KG1 (cell line): ENCODE data around the gene PADI1.
"Not testable (repeated sequence)": the region's sequence is repeated elsewhere in the genome, so short reads cannot be mapped to it uniquely, and the experiment has no call there.

Experiments
- DNase-seq: peaks from one replicate; lab custom pipeline; 2025; lab: John Stamatoyannopoulos, UW

The PADI1 gene

GRCh38 chr1:17217607-17218006 lies 12.7 kb downstream of the PADI1 start:
- no peak for DNase-seq

- DNase-seq: no peak
Measured at GRCh38 chr1:17218939-17219338, 14.0 kb downstream of the PADI1 start.

- no peak for DNase-seq
Measured at GRCh38 chr1:17220287-17220686, 15.4 kb downstream of the PADI1 start.

GRCh38 chr1:17222557-17222956 lies 17.6 kb downstream of the PADI1 start:
- no peak for DNase-seq

GRCh38 chr1:17224434-17224833 lies 19.5 kb downstream of the PADI1 start:
- no peak for DNase-seq

- no peak for DNase-seq
Measured at GRCh38 chr1:17225140-17225539, 20.2 kb downstream of the PADI1 start.

- DNase-seq: no peak
Measured at GRCh38 chr1:17227358-17227915, 22.5 kb downstream of the PADI1 start.

- no peak for DNase-seq
Measured at GRCh38 chr1:17228619-17229018, 23.7 kb downstream of the PADI1 start.

GRCh38 chr1:17229379-17229778 lies 24.5 kb downstream of the PADI1 start:
- no peak for DNase-seq

- DNase-seq: no peak
Measured at GRCh38 chr1:17230106-17230505, 25.2 kb downstream of the PADI1 start.

- DNase-seq: no peak
Measured at GRCh38 chr1:17230671-17231310, 25.9 kb downstream of the PADI1 start.

- DNase-seq: no peak
Measured at GRCh38 chr1:17232759-17233661, 28.1 kb downstream of the PADI1 start.

- no peak for DNase-seq
Measured at GRCh38 chr1:17233675-17234320, 28.9 kb downstream of the PADI1 start.

GRCh38 chr1:17234405-17234804 lies 29.5 kb downstream of the PADI1 start:
- no peak for DNase-seq

- no peak for DNase-seq
Measured at GRCh38 chr1:17235135-17235885, 30.4 kb downstream of the PADI1 start.

GRCh38 chr1:17236779-17237560 lies 32.0 kb downstream of the PADI1 start:
- DNase-seq: peak; percentile 91

- DNase-seq: no peak
Measured at GRCh38 chr1:17237561-17237903, 32.6 kb downstream of the PADI1 start.

- peak; percentile 76 for DNase-seq
Measured at GRCh38 chr1:17239420-17239819, 34.5 kb downstream of the PADI1 start.

GRCh38 chr1:17241011-17241779 lies 36.3 kb downstream of the PADI1 start:
- DNase-seq: not testable (repeated sequence)

- DNase-seq: not testable (repeated sequence)
Measured at GRCh38 chr1:17241780-17242074, 36.8 kb downstream of the PADI1 start.

GRCh38 chr1:17243274-17243673 lies 38.3 kb downstream of the PADI1 start:
- no peak for DNase-seq
